Subcutaneous adipose tissue (tissue), 4 donors: Measurements from ENCODE around the gene OR10A3. TPM values are rescaled to one million over a fixed set of nuclear protein-coding genes. Genes with fewer than 3 reads are reported as not detected.

ENCODE experiments used
- total RNA-seq, 4 donors: library from RNA; depleted of rRNA; stranded (reverse); fragments of >200 nt; gene quantifications; one replicate each; pipeline ENCODE4 v1.1.0, GENCODE V29; 2016
- TF ChIP-seq, protein P1 (sequence below): fragments of 450-650 bp; IDR thresholded peaks from one replicate; pipeline ENCODE4 v1.5.1; 2016; ENCODE audit warnings: low read depth, mild to moderate bottlenecking, control low read depth, antibody characterized with exemption, moderate library complexity

The OR10A3 gene
- total RNA-seq, 4 donors from 2014 or later = not detected

- TF ChIP-seq, protein P1, sequence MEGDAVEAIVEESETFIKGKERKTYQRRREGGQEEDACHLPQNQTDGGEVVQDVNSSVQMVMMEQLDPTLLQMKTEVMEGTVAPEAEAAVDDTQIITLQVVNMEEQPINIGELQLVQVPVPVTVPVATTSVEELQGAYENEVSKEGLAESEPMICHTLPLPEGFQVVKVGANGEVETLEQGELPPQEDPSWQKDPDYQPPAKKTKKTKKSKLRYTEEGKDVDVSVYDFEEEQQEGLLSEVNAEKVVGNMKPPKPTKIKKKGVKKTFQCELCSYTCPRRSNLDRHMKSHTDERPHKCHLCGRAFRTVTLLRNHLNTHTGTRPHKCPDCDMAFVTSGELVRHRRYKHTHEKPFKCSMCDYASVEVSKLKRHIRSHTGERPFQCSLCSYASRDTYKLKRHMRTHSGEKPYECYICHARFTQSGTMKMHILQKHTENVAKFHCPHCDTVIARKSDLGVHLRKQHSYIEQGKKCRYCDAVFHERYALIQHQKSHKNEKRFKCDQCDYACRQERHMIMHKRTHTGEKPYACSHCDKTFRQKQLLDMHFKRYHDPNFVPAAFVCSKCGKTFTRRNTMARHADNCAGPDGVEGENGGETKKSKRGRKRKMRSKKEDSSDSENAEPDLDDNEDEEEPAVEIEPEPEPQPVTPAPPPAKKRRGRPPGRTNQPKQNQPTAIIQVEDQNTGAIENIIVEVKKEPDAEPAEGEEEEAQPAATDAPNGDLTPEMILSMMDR = no peak
These were observed 4.9 kb downstream of the OR10A3 start for GRCh38 chr11:7936615-7937014.

DNA sequence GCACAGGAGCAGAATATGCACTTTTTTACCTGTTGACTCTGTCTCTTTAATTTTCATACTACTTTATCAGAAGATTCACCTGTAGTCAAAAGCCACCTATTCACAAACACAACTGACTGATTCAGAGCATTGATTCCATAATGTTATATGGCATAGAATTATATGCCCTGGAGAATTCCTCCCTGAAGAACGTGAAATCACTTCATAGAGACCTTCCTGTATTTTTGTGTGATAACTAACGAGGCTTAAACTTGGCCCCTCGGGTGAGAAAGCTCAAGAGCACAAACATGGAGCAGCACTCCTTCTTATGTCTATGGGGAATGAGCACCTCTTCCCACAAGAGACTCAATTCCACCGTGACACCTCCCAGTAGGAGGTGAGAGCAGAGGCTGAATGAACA, 10.3 kb downstream of the OR10A3 start, which contains the start of gene OR10A6:
TSS of gene OR10A6 (minus strand) at position 101 of the 400 bp plus-strand sequence. CDS start 2,606 bp downstream, outside the sequence.
- TF ChIP-seq, protein P1 = no peak

GRCh38 chr11:7927635-7928034, 13.9 kb downstream of the OR10A3 start:
- TF ChIP-seq, protein P1 = no peak

- TF ChIP-seq, protein P1 = no peak
These were observed 17.0 kb downstream of the OR10A3 start for GRCh38 chr11:7924536-7924935.

- TF ChIP-seq, protein P1 = no peak
These were observed 23.4 kb downstream of the OR10A3 start for GRCh38 chr11:7918141-7918540.

GRCh38 chr11:7911011-7911410, 30.5 kb downstream of the OR10A3 start:
- TF ChIP-seq, protein P1 = no peak

DNA sequence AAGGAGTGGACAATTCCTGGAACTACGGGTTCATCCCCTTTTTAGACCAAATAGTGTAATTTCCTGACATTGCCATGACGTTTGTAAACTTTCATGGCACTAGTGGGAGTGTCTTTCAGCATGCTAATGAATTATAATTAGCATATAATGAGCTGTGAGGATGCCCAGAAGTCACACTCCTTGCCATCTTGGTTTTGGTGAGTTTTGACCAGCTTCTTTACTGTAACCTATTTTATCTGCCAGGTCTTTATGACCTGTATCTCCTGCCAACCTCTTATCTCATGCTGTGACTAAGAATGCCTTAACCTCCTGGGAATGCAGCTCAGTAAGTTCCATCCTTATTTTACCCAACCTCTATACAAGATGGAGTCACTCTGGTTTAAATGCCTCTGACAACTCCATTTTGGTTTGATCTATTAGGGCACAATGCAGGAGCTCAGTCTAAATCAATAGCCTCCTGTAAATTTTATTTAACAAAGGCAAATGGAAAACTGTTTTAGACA, 31.2 kb downstream of the OR10A3 start:
- TF ChIP-seq, protein P1 = no peak
